Measurements from ENCODE around the gene MAST4.

The MAST4 gene

DNA sequence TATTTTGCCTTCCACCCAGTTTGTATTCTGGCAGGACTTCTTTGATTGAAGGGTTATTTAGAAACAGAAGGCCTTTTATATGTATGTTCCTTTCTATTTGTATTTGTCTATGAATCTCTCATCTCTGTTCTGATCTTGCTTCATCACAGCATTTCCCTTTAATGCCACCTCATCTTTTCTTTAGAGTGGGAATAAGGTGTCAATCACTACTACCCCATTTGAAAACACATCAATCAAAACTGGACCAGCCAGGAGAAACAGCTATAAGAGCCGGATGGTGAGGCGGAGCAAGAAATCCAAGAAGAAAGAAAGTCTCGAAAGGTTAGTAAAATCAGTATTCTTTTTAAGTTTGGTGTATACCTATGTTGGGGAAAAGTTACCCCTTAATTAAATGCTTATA is 564.1 kb downstream of the MAST4 start:
- H3K27ac ChIP-seq (ENCODE audit: low read length): no peak overlapping the region
- no peak overlapping the region for H3K4me2 ChIP-seq (ENCODE audit: low read depth, low read length)
- no peak overlapping the region for H2AFZ ChIP-seq (ENCODE audit: low read length)
- H3K27me3 ChIP-seq (replicated peaks; ENCODE audit: insufficient read depth, low read length): no peaks in the 10 kb centered on the region
- H3F3A ChIP-seq (ENCODE audit: insufficient read depth, low read length): no peaks in the 10 kb centered on the region
- H3K4me1 ChIP-seq (ENCODE audit: low read length): no peaks in the 10 kb centered on the region
- no peak overlapping the region for H3K4me3 ChIP-seq (ENCODE audit: low read length)
- H3K9ac ChIP-seq (ENCODE audit: low read length): no peak overlapping the region
- H3K9me2 ChIP-seq (replicated peaks; ENCODE audit: insufficient read depth, low read length): no peaks in the 10 kb centered on the region
- H3K79me2 ChIP-seq (ENCODE audit: low read length): no peaks in the 10 kb centered on the region
- H3K9me3 ChIP-seq (replicated peaks; ENCODE audit: insufficient read depth, low read length): no peaks in the 10 kb centered on the region
- TF ChIP-seq EZH2 (optimal IDR thresholded peaks at IDR 0.05; ENCODE audit: low read depth, low read length) (no peak), EZH2phosphoT487 (IDR thresholded peaks at IDR 0.05; ENCODE audit: low read length) (no peak)
- TF ChIP-seq, protein P1, sequence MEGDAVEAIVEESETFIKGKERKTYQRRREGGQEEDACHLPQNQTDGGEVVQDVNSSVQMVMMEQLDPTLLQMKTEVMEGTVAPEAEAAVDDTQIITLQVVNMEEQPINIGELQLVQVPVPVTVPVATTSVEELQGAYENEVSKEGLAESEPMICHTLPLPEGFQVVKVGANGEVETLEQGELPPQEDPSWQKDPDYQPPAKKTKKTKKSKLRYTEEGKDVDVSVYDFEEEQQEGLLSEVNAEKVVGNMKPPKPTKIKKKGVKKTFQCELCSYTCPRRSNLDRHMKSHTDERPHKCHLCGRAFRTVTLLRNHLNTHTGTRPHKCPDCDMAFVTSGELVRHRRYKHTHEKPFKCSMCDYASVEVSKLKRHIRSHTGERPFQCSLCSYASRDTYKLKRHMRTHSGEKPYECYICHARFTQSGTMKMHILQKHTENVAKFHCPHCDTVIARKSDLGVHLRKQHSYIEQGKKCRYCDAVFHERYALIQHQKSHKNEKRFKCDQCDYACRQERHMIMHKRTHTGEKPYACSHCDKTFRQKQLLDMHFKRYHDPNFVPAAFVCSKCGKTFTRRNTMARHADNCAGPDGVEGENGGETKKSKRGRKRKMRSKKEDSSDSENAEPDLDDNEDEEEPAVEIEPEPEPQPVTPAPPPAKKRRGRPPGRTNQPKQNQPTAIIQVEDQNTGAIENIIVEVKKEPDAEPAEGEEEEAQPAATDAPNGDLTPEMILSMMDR (IDR thresholded peaks at IDR 0.05; ENCODE audit: low read length): no peak
- H3K36me3 ChIP-seq (replicated peaks; ENCODE audit: insufficient read depth, low read length): no peaks in the 10 kb centered on the region
- DNase-seq: no peak
- H4K20me1 ChIP-seq (ENCODE audit: insufficient read depth, low read length): no peaks in the 10 kb centered on the region

DNA sequence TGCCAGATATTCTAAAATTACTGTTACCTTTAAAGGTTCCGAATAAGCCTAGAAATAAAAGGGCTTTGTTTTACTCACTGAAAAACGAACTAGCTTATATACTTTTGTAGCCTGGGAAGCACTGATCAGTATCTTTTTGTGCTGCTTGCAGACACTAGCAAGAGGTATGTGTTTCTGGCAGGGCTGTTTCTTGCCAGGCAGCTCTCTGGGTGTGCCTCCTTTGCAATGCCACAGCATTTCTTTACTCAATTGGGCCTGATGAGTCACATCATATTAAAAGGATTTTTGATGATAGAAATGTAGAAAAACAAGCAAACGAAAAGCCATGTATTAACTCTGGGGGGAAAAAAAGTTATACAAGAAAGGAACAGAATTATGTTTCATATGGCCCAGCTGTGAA is 564.8 kb downstream of the MAST4 start:
- H3K4me2 ChIP-seq (ENCODE audit: low read depth, low read length): no peak overlapping the region
- no peak for DNase-seq
- H3K4me3 ChIP-seq (ENCODE audit: low read length): no peak overlapping the region
- no peaks in the 10 kb centered on the region for H3K36me3 ChIP-seq (replicated peaks; ENCODE audit: insufficient read depth, low read length)
- no peaks in the 10 kb centered on the region for H4K20me1 ChIP-seq (ENCODE audit: insufficient read depth, low read length)
- no peaks in the 10 kb centered on the region for H3K4me1 ChIP-seq (ENCODE audit: low read length)
- no peak overlapping the region for H3K9ac ChIP-seq (ENCODE audit: low read length)
- no peak overlapping the region for H3K27ac ChIP-seq (ENCODE audit: low read length)
- H3K27me3 ChIP-seq (replicated peaks; ENCODE audit: insufficient read depth, low read length): no peaks in the 10 kb centered on the region
- TF ChIP-seq EZH2phosphoT487 (IDR thresholded peaks at IDR 0.05; ENCODE audit: low read length) (no peak), EZH2 (optimal IDR thresholded peaks at IDR 0.05; ENCODE audit: low read depth, low read length) (no peak)
- TF ChIP-seq, protein P1 (IDR thresholded peaks at IDR 0.05; ENCODE audit: low read length): no peak
- no peak overlapping the region for H2AFZ ChIP-seq (ENCODE audit: low read length)
- no peaks in the 10 kb centered on the region for H3K9me2 ChIP-seq (replicated peaks; ENCODE audit: insufficient read depth, low read length)
- no peaks in the 10 kb centered on the region for H3F3A ChIP-seq (ENCODE audit: insufficient read depth, low read length)
- no peaks in the 10 kb centered on the region for H3K79me2 ChIP-seq (ENCODE audit: low read length)
- no peaks in the 10 kb centered on the region for H3K9me3 ChIP-seq (replicated peaks; ENCODE audit: insufficient read depth, low read length)

DNA sequence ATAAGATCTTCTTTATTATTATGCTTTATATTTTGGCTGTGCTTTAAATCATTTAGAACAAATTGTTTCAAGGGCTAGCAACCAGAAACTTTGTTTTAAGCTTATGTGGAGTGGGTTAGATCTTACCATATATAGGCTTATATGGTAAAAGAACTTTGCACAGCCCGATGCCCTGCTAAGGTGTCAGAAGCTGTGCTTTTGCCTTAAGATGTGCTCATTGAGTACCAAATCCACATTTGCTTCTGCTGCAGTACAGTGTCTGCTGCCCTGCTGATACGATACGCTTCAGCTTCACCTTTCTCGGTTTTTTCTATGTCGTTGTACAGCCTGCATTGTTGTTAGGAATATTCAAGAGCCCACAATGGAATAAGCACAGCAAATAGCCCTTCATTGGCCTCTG is 565.6 kb downstream of the MAST4 start:
- H3K9ac ChIP-seq (ENCODE audit: low read length): no peak overlapping the region
- H3F3A ChIP-seq (ENCODE audit: insufficient read depth, low read length): no peaks in the 10 kb centered on the region
- H4K20me1 ChIP-seq (ENCODE audit: insufficient read depth, low read length): no peaks in the 10 kb centered on the region
- no peak overlapping the region for H2AFZ ChIP-seq (ENCODE audit: low read length)
- H3K27ac ChIP-seq (ENCODE audit: low read length): no peak overlapping the region
- H3K79me2 ChIP-seq (ENCODE audit: low read length): no peaks in the 10 kb centered on the region
- H3K9me2 ChIP-seq (replicated peaks; ENCODE audit: insufficient read depth, low read length): no peaks in the 10 kb centered on the region
- DNase-seq: no peak
- no peaks in the 10 kb centered on the region for H3K27me3 ChIP-seq (replicated peaks; ENCODE audit: insufficient read depth, low read length)
- H3K9me3 ChIP-seq (replicated peaks; ENCODE audit: insufficient read depth, low read length): no peaks in the 10 kb centered on the region
- no peak overlapping the region for H3K4me2 ChIP-seq (ENCODE audit: low read depth, low read length)
- no peaks in the 10 kb centered on the region for H3K4me1 ChIP-seq (ENCODE audit: low read length)
- no peak overlapping the region for H3K4me3 ChIP-seq (ENCODE audit: low read length)
- H3K36me3 ChIP-seq (replicated peaks; ENCODE audit: insufficient read depth, low read length): no peaks in the 10 kb centered on the region
- no peak for TF ChIP-seq EZH2 (optimal IDR thresholded peaks at IDR 0.05; ENCODE audit: low read depth, low read length)
- TF ChIP-seq, protein P1 (IDR thresholded peaks at IDR 0.05; ENCODE audit: low read length): no peak
- TF ChIP-seq EZH2phosphoT487 (IDR thresholded peaks at IDR 0.05; ENCODE audit: low read length): no peak

All from MM.1S (cell line).